HepG2 (cell line): Measurements from ENCODE around the gene CRIP1. TPM values are rescaled to one million over a fixed set of nuclear protein-coding genes. Genes with fewer than 3 reads are reported as not detected.
A peak's percentile ranks its signal among the peaks of the same experiment; 100 is the strongest.

Experiments
- CC2D1A ChIP-seq: sonication (generic); formaldehyde crosslinking; IDR thresholded peaks from 2 replicates; pipeline ENCODE4 v1.8.1; 2023; ENCODE audit warnings: mild to moderate bottlenecking, missing genetic modification reagents
- GABPB1 ChIP-seq: IDR thresholded peaks from 2 replicates; pipeline ENCODE4 v1.6.1; 2016; ENCODE audit warnings: mild to moderate bottlenecking, missing genetic modification reagents, moderate library complexity, missing compliant biosample characterization
- KAT7 ChIP-seq: IDR thresholded peaks from 2 replicates; pipeline ENCODE4 v1.6.1; 2018; ENCODE audit warnings: borderline replicate concordance, missing compliant biosample characterization
- KAT8 ChIP-seq: IDR thresholded peaks from 2 replicates; pipeline ENCODE4 v1.6.1; 2016; ENCODE audit warnings: missing genetic modification reagents, missing compliant biosample characterization
- MED1 ChIP-seq: sonication (generic); formaldehyde crosslinking; IDR thresholded peaks from 2 replicates; pipeline ENCODE4 v1.4.0; 2020; ENCODE audit warnings: missing genetic modification reagents
- MED13 ChIP-seq: sonication (generic); formaldehyde crosslinking; IDR thresholded peaks from 2 replicates; pipeline ENCODE4 v1.5.0; 2020; ENCODE audit warnings: missing genetic modification reagents
- RCOR2 ChIP-seq: IDR thresholded peaks from 2 replicates; pipeline ENCODE4 v1.6.1; 2016; ENCODE audit warnings: missing biosample characterization, missing genetic modification reagents
- SIN3A ChIP-seq: IDR thresholded peaks from 2 replicates; pipeline ENCODE4 v1.6.1; 2011; ENCODE audit warnings: low read depth, mild to moderate bottlenecking, control low read depth, low read length, borderline replicate concordance
- SRSF9 ChIP-seq: fragments of 200-400 bp; formaldehyde crosslinking; IDR thresholded peaks from 2 replicates; pipeline ENCODE4 v1.6.1; 2018; ENCODE audit warnings: borderline replicate concordance, mild to moderate bottlenecking, low read depth, low read length; ENCODE audit not compliant: insufficient read depth, poor library complexity, severe bottlenecking
- STAG1 ChIP-seq: sonication (generic); formaldehyde crosslinking; IDR thresholded peaks from 2 replicates; pipeline ENCODE4 v1.4.0; 2020; ENCODE audit warnings: missing genetic modification reagents
- SYNCRIP ChIP-seq: fragments of 200-400 bp; formaldehyde crosslinking; IDR thresholded peaks from 2 replicates; pipeline ENCODE4 v1.6.1; 2018; ENCODE audit warnings: mild to moderate bottlenecking, low read depth, low read length; ENCODE audit not compliant: insufficient read depth
- ZBTB1 ChIP-seq: sonication (generic); formaldehyde crosslinking; IDR thresholded peaks from 2 replicates; pipeline ENCODE4 v1.4.0; 2020; ENCODE audit warnings: missing genetic modification reagents, borderline replicate concordance
- ZC3H13 ChIP-seq: sonication (generic); formaldehyde crosslinking; IDR thresholded peaks from 2 replicates; pipeline ENCODE4 v1.8.1; 2023; ENCODE audit warnings: mild to moderate bottlenecking, missing genetic modification reagents, moderate library complexity
- ZIK1 ChIP-seq: sonication (generic); formaldehyde crosslinking; IDR thresholded peaks from 2 replicates; pipeline ENCODE4 v1.5.0; 2020; ENCODE audit warnings: mild to moderate bottlenecking, low read depth, missing genetic modification reagents, borderline replicate concordance
- ZNF18 ChIP-seq: sonication (generic); formaldehyde crosslinking; IDR thresholded peaks from 2 replicates; pipeline ENCODE4 v1.8.0; 2022; ENCODE audit warnings: mild to moderate bottlenecking, missing genetic modification reagents; ENCODE audit not compliant: insufficient replicate concordance
- ZNF44 ChIP-seq: sonication (generic); formaldehyde crosslinking; IDR thresholded peaks from 2 replicates; pipeline ENCODE4 v1.5.1; 2020; ENCODE audit warnings: mild to moderate bottlenecking, missing genetic modification reagents
- ZNF749 ChIP-seq: sonication (generic); formaldehyde crosslinking; IDR thresholded peaks from 2 replicates; pipeline ENCODE4 v1.8.0; 2022; ENCODE audit warnings: mild to moderate bottlenecking, missing genetic modification reagents, moderate library complexity, borderline replicate concordance
- polyA plus RNA-seq, 8 experiments: library from polyadenylated mRNA; depleted of rRNA in 3 of 8; stranded (reverse) in 7 of 8; unstranded in 1 of 8; fragments of >200 nt; fragmentation: Illumina TruSeq in 4 of 8; extraction: Trizol in 4 of 8; gene quantifications; 2 replicates each; pipeline versions ENCODE4 v1.2.1 to v1.2.3, GENCODE V29; 2011 to 2016; ENCODE audit warnings: low read depth in 4 of 8, missing spikeins in 1 of 8, mixed read lengths in 1 of 8; ENCODE audit not compliant: insufficient read depth in 1 of 8
- total RNA-seq, 5 experiments: library from RNA; depleted of rRNA; stranded (reverse); fragments of >200 nt; fragmentation: Illumina TruSeq; extraction: Trizol; gene quantifications; 2 replicates each; pipeline ENCODE4 v1.2.3, GENCODE V29; 2016; ENCODE audit warnings: low read depth in 1 of 5
- TF ChIP-seq, protein P1 (sequence below): sonication (generic); formaldehyde crosslinking; IDR thresholded peaks from 2 replicates; pipeline ENCODE4 v1.5.1; 2020; ENCODE audit warnings: mild to moderate bottlenecking, missing genetic modification reagents, moderate library complexity
- TF ChIP-seq, protein P2 (sequence below): sonication (generic); formaldehyde crosslinking; IDR thresholded peaks from 2 replicates; pipeline ENCODE4 v1.8.1; 2023; ENCODE audit warnings: mild to moderate bottlenecking, missing genetic modification reagents, borderline replicate concordance

Gene CRIP1
- total and polyA plus RNA-seq, 2 of the 13 experiments (the other 11 are each of a cell fraction or from before 2014, with no cell fraction given) = 53.9 to 59.5 TPM

DNA sequence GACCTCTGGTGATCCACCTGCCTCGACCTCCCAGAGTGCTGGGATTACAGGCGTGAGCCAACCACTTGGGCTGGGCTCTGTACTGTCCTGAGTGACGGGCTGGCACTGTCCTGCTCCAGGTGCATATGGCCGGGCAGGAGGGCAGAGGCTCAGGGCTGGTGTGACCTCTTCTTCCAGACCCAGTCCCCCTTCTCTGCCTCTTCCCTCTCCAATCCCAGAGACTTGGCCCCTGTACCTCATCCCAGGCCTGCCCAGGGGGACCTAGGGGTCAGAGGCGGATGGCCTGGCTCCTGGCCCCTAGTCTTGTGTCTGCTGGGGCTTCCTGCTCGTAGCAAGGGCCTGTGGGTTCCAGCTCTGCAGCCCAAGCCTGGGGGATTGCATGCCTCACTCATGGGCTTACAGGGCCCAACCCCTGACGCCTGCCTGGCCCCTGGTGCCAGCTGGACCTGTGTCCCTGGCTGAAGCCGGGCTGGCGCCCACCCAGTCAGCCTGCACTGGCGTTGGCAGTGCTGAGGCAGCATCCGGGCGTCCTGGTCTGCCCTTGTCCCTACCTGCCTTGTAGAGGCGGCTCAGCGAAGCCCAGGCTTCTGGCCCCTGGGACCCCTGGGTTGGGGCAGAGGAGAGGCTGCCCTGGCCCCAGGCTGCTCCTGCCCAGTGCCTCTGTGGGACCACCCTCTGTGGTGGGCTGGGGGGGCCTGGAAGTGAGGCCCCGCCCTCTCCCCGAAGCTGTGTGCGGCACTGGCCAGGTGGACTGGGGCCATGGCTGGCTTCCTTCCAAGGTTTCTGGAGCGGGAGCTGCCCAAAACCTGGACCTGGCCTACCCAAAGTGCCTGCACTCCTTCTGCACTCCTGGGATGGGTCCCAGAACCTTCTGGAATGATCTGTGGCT lies 8.7 kb downstream of the CRIP1 start (continued):
- peak; percentile 73 for TF ChIP-seq ZC3H13 (CRISPR knock-in tag)
- no peak for TF ChIP-seq ZNF44 (CRISPR knock-in tag)
- TF ChIP-seq, protein P1, sequence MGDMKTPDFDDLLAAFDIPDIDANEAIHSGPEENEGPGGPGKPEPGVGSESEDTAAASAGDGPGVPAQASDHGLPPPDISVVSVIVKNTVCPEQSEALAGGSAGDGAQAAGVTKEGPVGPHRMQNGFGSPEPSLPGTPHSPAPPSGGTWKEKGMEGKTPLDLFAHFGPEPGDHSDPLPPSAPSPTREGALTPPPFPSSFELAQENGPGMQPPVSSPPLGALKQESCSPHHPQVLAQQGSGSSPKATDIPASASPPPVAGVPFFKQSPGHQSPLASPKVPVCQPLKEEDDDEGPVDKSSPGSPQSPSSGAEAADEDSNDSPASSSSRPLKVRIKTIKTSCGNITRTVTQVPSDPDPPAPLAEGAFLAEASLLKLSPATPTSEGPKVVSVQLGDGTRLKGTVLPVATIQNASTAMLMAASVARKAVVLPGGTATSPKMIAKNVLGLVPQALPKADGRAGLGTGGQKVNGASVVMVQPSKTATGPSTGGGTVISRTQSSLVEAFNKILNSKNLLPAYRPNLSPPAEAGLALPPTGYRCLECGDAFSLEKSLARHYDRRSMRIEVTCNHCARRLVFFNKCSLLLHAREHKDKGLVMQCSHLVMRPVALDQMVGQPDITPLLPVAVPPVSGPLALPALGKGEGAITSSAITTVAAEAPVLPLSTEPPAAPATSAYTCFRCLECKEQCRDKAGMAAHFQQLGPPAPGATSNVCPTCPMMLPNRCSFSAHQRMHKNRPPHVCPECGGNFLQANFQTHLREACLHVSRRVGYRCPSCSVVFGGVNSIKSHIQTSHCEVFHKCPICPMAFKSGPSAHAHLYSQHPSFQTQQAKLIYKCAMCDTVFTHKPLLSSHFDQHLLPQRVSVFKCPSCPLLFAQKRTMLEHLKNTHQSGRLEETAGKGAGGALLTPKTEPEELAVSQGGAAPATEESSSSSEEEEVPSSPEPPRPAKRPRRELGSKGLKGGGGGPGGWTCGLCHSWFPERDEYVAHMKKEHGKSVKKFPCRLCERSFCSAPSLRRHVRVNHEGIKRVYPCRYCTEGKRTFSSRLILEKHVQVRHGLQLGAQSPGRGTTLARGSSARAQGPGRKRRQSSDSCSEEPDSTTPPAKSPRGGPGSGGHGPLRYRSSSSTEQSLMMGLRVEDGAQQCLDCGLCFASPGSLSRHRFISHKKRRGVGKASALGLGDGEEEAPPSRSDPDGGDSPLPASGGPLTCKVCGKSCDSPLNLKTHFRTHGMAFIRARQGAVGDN (CRISPR knock-in tag) = peak; percentile 40
- no peak for TF ChIP-seq SYNCRIP
- no peak for TF ChIP-seq ZIK1 (CRISPR knock-in tag)
- TF ChIP-seq KAT7 (CRISPR knock-in tag) = no peak
- TF ChIP-seq, protein P2, sequence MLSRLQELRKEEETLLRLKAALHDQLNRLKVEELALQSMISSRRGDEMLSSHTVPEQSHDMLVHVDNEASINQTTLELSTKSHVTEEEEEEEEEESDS (CRISPR knock-in tag) = no peak
- 0 out of 2 replicates have a peak, but pooled peaks have one; percentile 12 for TF ChIP-seq STAG1 (CRISPR knock-in tag)
- TF ChIP-seq GABPB1 (CRISPR knock-in tag) = no peak; the same call in 1 of the 2 replicates
- no peak for TF ChIP-seq RCOR2 (CRISPR knock-in tag)
- no peak for TF ChIP-seq SRSF9
- no peak for TF ChIP-seq SIN3A
- no peak for TF ChIP-seq CC2D1A (CRISPR knock-in tag)
- TF ChIP-seq KAT8 (CRISPR knock-in tag) = no peak
- TF ChIP-seq ZBTB1 (CRISPR knock-in tag) = no peak
- no peak for TF ChIP-seq ZNF749 (CRISPR knock-in tag)
- TF ChIP-seq MED1 (CRISPR knock-in tag) = no peak
- no peak for TF ChIP-seq ZNF18
- no peak; the same call in 1 of the 2 replicates for TF ChIP-seq MED13 (CRISPR knock-in tag)
